Rectal smooth muscle tissue (tissue), 1 donor: ENCODE data around the gene GRK1.

ENCODE experiments used
- H3K27ac ChIP-seq: one replicate; pipeline ENCODE4 v1.7.0; 2013; ENCODE audit warnings: low read depth, low read length, inconsistent platforms
- H3K27me3 ChIP-seq: one replicate; pipeline ENCODE4 v1.7.0; 2013; ENCODE audit warnings: low read length; ENCODE audit not compliant: control insufficient read depth, insufficient read depth
- H3K36me3 ChIP-seq: one replicate; pipeline ENCODE4 v1.7.0; 2013; ENCODE audit warnings: low read length; ENCODE audit not compliant: control insufficient read depth, insufficient read depth
- H3K4me1 ChIP-seq: one replicate; pipeline ENCODE4 v1.7.0; 2013; ENCODE audit warnings: low read length; ENCODE audit not compliant: control insufficient read depth, insufficient read depth
- H3K4me3 ChIP-seq: one replicate; pipeline ENCODE4 v1.7.0; 2013; ENCODE audit warnings: low read length
- H3K9ac ChIP-seq: one replicate; pipeline ENCODE4 v1.7.0; 2013; ENCODE audit warnings: low read length

The GRK1 gene

GRCh38 chr13:113784645-113785024 lies 117.6 kb downstream of the GRK1 start:
- Histone ChIP-seq H3K9ac (no peak overlapping the region), H3K36me3 (no peaks in the 10 kb centered on the region), H3K4me1 (no peaks in the 10 kb centered on the region), H3K27ac (no peak overlapping the region), H3K4me3 (no peak overlapping the region), H3K27me3 (peaks cover 3% of the 10 kb centered on the region)

- Histone ChIP-seq H3K27ac (no peak overlapping the region), H3K9ac (no peak overlapping the region), H3K27me3 (peaks cover 3% of the 10 kb centered on the region), H3K36me3 (no peaks in the 10 kb centered on the region), H3K4me3 (no peak overlapping the region), H3K4me1 (no peaks in the 10 kb centered on the region)
These were observed 118.3 kb downstream of the GRK1 start for GRCh38 chr13:113785051-113786010.

DNA sequence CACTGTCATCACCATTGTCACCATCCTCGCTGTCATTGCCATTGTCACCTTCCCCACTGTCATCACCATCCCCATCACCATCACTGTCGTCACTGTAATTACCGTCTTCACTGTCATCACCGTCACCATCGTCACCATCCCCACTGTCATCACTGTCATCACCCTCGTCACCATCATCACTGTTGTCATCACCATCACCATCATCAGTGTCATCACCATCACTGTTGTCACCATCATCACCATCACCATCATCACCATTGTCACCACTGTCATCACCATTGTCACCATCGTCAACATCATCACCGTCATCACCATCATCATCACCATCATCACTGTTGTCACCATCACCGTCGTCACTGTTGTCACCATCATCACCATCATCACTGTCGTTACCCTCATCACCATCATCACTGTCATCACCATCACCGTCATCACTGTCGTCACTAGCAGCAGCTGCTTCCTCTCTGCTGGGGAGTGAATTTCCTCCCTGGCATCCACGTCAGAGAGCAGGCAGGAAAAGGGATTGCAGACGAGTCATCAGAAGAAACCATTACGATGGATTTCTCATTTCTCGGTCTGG lies 119.3 kb downstream of the GRK1 start:
- H3K4me3 ChIP-seq = no peak overlapping the region
- H3K9ac ChIP-seq = no peak overlapping the region
- no peak overlapping the region for H3K27ac ChIP-seq
- no peaks in the 10 kb centered on the region for H3K4me1 ChIP-seq
- no peaks in the 10 kb centered on the region for H3K36me3 ChIP-seq
- peaks cover 3% of the 10 kb centered on the region for H3K27me3 ChIP-seq
